Measurements from ENCODE around the gene KRT1.

GRCh38 chr12:52721838-52722470, 41.7 kb upstream of the KRT1 start:
- TF ChIP-seq CTCF (conservative IDR thresholded peaks at IDR 0.05 in 1 of 2, IDR thresholded peaks at IDR 0.05 in 1 of 2; ENCODE audit: low read depth in 1 of 2, low read length in 2 of 2) (no peak), EZH2 (IDR thresholded peaks at IDR 0.05; ENCODE audit: low read length, missing control alignments) (no peak)

Data from fibroblast of lung (primary cell).